Measurements from ENCODE around the gene GAREM1. TPM values are rescaled to one million over a fixed set of nuclear protein-coding genes. Genes with fewer than 3 reads are reported as not detected.

GAREM1 gene
- polyA plus RNA-seq, 1 of the 3 experiments (the other 2 are of a cell fraction) = 2.8 TPM

GRCh38 chr18:32308493-32309120, 162.1 kb downstream of the GAREM1 start:
- peak overlapping the region; percentile 8; the same call in 1 of the 2 replicates for H3K9ac ChIP-seq
- H3F3A ChIP-seq (replicated peaks; ENCODE audit: insufficient read depth) = peaks cover 7% of the 10 kb centered on the region
- WGBS (ENCODE audit: low lambda C conversion rate) = 39% methylated on average over 3 of the region's 3 CpGs
- H3K4me2 ChIP-seq = peak overlapping the region; percentile 46
- no peaks in the 10 kb centered on the region for H3K36me3 ChIP-seq (replicated peaks in 1 of 2; ENCODE audit: control insufficient read depth in 1 of 2, insufficient read depth in 2 of 2, low read length in 1 of 2)
- peaks cover 4 to 24% of the 10 kb centered on the region in 2 experiments for H3K4me1 ChIP-seq (ENCODE audit: control insufficient read depth in 1 of 2, insufficient read depth in 2 of 2, low read depth in 1 of 2, low read length in 1 of 2)
- H3K9me2 ChIP-seq = no peaks in the 10 kb centered on the region
- peak overlapping the region in 1 of 2 experiments; percentile 81; a peak in 3 of 4 replicates for H3K27ac ChIP-seq (ENCODE audit: low read depth in 2 of 2, low read length in 1 of 2)
- no peaks in the 10 kb centered on the region for H3K9me3 ChIP-seq
- no peak for DNase-seq
- POLR2A ChIA-PET = no interaction called here
- H4K20me1 ChIP-seq (ENCODE audit: insufficient read depth) = no peaks in the 10 kb centered on the region
- CTCF ChIA-PET = interaction anchor here (1.1 to 1.2 kb wide), 2 partner anchors 16 to 37 kb away, joined by 3 read pairs; no protein-coding TSS in a partner anchor
- no peaks in the 10 kb centered on the region for H3K79me2 ChIP-seq (ENCODE audit: insufficient read depth)
- peak overlapping the region; percentile 69; the same call in 1 of the 2 replicates for H2AFZ ChIP-seq (ENCODE audit: low read depth)
- no peak overlapping the region for H3K4me3 ChIP-seq (ENCODE audit: low read depth in 2 of 2, low read length in 1 of 2)
- H3K27me3 ChIP-seq (ENCODE audit: insufficient read depth) = no peaks in the 10 kb centered on the region
- TF ChIP-seq, protein P1, sequence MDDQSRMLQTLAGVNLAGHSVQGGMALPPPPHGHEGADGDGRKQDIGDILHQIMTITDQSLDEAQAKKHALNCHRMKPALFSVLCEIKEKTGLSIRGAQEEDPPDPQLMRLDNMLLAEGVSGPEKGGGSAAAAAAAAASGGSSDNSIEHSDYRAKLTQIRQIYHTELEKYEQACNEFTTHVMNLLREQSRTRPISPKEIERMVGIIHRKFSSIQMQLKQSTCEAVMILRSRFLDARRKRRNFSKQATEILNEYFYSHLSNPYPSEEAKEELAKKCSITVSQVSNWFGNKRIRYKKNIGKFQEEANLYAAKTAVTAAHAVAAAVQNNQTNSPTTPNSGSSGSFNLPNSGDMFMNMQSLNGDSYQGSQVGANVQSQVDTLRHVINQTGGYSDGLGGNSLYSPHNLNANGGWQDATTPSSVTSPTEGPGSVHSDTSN (IDR thresholded peaks at IDR 0.05) = no peak
- peak; percentile 26; the same call in 1 of the 2 replicates for TF ChIP-seq SIN3A (IDR thresholded peaks at IDR 0.05; ENCODE audit: borderline replicate concordance, low read depth, low read length)
- TF ChIP-seq RFX5 (IDR thresholded peaks at IDR 0.05; ENCODE audit: low read length) = no peak
- TF ChIP-seq FOXJ3 (CRISPR knock-in tag; IDR thresholded peaks at IDR 0.05) = no peak
- TF ChIP-seq TCF12 (IDR thresholded peaks at IDR 0.05) = peak; percentile 44; the same call in 1 of the 2 replicates
- TF ChIP-seq EZH2phosphoT487 (IDR thresholded peaks at IDR 0.05; ENCODE audit: borderline replicate concordance, low read depth) = no peak
- 0 out of 2 replicates have a peak, but pooled peaks have one; percentile 34 for TF ChIP-seq NFIC (IDR thresholded peaks at IDR 0.05; ENCODE audit: borderline replicate concordance)
- TF ChIP-seq YY1 (IDR thresholded peaks at IDR 0.05; ENCODE audit: low read depth) = no peak
- no peak for TF ChIP-seq GATA2 (CRISPR knock-in tag; IDR thresholded peaks at IDR 0.05)
- TF ChIP-seq, protein P2, sequence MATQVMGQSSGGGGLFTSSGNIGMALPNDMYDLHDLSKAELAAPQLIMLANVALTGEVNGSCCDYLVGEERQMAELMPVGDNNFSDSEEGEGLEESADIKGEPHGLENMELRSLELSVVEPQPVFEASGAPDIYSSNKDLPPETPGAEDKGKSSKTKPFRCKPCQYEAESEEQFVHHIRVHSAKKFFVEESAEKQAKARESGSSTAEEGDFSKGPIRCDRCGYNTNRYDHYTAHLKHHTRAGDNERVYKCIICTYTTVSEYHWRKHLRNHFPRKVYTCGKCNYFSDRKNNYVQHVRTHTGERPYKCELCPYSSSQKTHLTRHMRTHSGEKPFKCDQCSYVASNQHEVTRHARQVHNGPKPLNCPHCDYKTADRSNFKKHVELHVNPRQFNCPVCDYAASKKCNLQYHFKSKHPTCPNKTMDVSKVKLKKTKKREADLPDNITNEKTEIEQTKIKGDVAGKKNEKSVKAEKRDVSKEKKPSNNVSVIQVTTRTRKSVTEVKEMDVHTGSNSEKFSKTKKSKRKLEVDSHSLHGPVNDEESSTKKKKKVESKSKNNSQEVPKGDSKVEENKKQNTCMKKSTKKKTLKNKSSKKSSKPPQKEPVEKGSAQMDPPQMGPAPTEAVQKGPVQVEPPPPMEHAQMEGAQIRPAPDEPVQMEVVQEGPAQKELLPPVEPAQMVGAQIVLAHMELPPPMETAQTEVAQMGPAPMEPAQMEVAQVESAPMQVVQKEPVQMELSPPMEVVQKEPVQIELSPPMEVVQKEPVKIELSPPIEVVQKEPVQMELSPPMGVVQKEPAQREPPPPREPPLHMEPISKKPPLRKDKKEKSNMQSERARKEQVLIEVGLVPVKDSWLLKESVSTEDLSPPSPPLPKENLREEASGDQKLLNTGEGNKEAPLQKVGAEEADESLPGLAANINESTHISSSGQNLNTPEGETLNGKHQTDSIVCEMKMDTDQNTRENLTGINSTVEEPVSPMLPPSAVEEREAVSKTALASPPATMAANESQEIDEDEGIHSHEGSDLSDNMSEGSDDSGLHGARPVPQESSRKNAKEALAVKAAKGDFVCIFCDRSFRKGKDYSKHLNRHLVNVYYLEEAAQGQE (IDR thresholded peaks at IDR 0.05; ENCODE audit: low read depth, low read length) = no peak
- peak; percentile 77 for TF ChIP-seq JUND (IDR thresholded peaks at IDR 0.05)
- TF ChIP-seq, protein P3, sequence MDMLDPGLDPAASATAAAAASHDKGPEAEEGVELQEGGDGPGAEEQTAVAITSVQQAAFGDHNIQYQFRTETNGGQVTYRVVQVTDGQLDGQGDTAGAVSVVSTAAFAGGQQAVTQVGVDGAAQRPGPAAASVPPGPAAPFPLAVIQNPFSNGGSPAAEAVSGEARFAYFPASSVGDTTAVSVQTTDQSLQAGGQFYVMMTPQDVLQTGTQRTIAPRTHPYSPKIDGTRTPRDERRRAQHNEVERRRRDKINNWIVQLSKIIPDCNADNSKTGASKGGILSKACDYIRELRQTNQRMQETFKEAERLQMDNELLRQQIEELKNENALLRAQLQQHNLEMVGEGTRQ (IDR thresholded peaks at IDR 0.05; ENCODE audit: borderline replicate concordance, low read depth, low read length) = no peak
- TF ChIP-seq, protein P4, sequence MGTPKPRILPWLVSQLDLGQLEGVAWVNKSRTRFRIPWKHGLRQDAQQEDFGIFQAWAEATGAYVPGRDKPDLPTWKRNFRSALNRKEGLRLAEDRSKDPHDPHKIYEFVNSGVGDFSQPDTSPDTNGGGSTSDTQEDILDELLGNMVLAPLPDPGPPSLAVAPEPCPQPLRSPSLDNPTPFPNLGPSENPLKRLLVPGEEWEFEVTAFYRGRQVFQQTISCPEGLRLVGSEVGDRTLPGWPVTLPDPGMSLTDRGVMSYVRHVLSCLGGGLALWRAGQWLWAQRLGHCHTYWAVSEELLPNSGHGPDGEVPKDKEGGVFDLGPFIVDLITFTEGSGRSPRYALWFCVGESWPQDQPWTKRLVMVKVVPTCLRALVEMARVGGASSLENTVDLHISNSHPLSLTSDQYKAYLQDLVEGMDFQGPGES (IDR thresholded peaks at IDR 0.05; ENCODE audit: low read depth, low read length) = no peak
- no peak for TF ChIP-seq FOXM1 (IDR thresholded peaks at IDR 0.05; ENCODE audit: low read depth)
- TF ChIP-seq NRF1 (IDR thresholded peaks at IDR 0.05; ENCODE audit: low read depth, low read length) = no peak
- TF ChIP-seq, protein P5, sequence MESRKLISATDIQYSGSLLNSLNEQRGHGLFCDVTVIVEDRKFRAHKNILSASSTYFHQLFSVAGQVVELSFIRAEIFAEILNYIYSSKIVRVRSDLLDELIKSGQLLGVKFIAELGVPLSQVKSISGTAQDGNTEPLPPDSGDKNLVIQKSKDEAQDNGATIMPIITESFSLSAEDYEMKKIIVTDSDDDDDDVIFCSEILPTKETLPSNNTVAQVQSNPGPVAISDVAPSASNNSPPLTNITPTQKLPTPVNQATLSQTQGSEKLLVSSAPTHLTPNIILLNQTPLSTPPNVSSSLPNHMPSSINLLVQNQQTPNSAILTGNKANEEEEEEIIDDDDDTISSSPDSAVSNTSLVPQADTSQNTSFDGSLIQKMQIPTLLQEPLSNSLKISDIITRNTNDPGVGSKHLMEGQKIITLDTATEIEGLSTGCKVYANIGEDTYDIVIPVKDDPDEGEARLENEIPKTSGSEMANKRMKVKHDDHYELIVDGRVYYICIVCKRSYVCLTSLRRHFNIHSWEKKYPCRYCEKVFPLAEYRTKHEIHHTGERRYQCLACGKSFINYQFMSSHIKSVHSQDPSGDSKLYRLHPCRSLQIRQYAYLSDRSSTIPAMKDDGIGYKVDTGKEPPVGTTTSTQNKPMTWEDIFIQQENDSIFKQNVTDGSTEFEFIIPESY (IDR thresholded peaks at IDR 0.05; ENCODE audit: borderline replicate concordance, low read depth) = no peak
- TF ChIP-seq TEAD4 (IDR thresholded peaks at IDR 0.05; ENCODE audit: borderline replicate concordance, insufficient read depth) = no peak; the same call in 1 of the 2 replicates
- TF ChIP-seq FOSL2 (IDR thresholded peaks at IDR 0.05; ENCODE audit: borderline replicate concordance, low read depth) = peak; percentile 84; the same call in 1 of the 2 replicates
- TF ChIP-seq, protein P6, sequence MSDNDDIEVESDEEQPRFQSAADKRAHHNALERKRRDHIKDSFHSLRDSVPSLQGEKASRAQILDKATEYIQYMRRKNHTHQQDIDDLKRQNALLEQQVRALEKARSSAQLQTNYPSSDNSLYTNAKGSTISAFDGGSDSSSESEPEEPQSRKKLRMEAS (IDR thresholded peaks at IDR 0.05; ENCODE audit: low read depth) = 0 out of 2 replicates have a peak, but pooled peaks have one; percentile 24
- TF ChIP-seq MEF2A (IDR thresholded peaks at IDR 0.05; ENCODE audit: borderline replicate concordance, low read depth) = no peak
- TF ChIP-seq EP300 (IDR thresholded peaks at IDR 0.05; ENCODE audit: borderline replicate concordance in 1 of 2, low read depth in 1 of 2, low read length in 1 of 2) = no peak; a peak in 1 of 4 replicates
- no peak for TF ChIP-seq MXI1 (IDR thresholded peaks at IDR 0.05; ENCODE audit: low read depth, low read length)
- no peak for TF ChIP-seq RXRA (IDR thresholded peaks at IDR 0.05; ENCODE audit: borderline replicate concordance, low read depth)
